Suprapubic skin (tissue), 4 donors: Measurements from ENCODE around the gene PLXND1. TPM values are rescaled to one million over a fixed set of nuclear protein-coding genes. Genes with fewer than 3 reads are reported as not detected.

Experiments
- DNase-seq, 2 donors: peaks; one replicate each; pipeline ENCODE4 v3.0.0-alpha.2; 2019; ENCODE audit warnings: low spot score in 2 of 2
- H3K27ac ChIP-seq: fragments of 200-600 bp; sonication (generic); one replicate; pipeline ENCODE4 v1.5.1; 2019
- H3K27me3 ChIP-seq: fragments of 200-600 bp; sonication (generic); one replicate; pipeline ENCODE4 v1.5.1; 2019
- H3K36me3 ChIP-seq: fragments of 200-600 bp; sonication (generic); one replicate; pipeline ENCODE4 v1.5.1; 2019
- H3K4me1 ChIP-seq: fragments of 200-600 bp; sonication (generic); one replicate; pipeline ENCODE4 v1.5.1; 2019
- H3K4me3 ChIP-seq: fragments of 200-600 bp; sonication (generic); one replicate; pipeline ENCODE4 v1.5.1; 2019; ENCODE audit warnings: mild to moderate bottlenecking
- H3K9me3 ChIP-seq: fragments of 200-600 bp; sonication (generic); one replicate; pipeline ENCODE4 v1.5.1; 2019
- EP300 ChIP-seq: sonication (generic); formaldehyde crosslinking; IDR thresholded peaks from one replicate; pipeline ENCODE4 v1.6.1; 2017; ENCODE audit warnings: antibody characterized with exemption
- POLR2A ChIP-seq, 2 donors: fragments of 450-650 bp; IDR thresholded peaks; one replicate each; pipeline ENCODE4 v1.6.1; 2017; ENCODE audit warnings: antibody characterized with exemption in 2 of 2, mild to moderate bottlenecking in 2 of 2, moderate library complexity in 2 of 2
- POLR2AphosphoS5 ChIP-seq, 3 donors: sonication (generic); formaldehyde crosslinking; IDR thresholded peaks; one replicate each; pipeline ENCODE4 v1.6.1; 2017; ENCODE audit warnings: antibody characterized with exemption in 3 of 3
- WGBS: methylation state at CpG from one replicate; pipeline ENCODE4 v1.1.5; 2018; 5-methylcytosine and 5-hydroxymethylcytosine counted together
- total RNA-seq, 4 donors: library from RNA; depleted of rRNA; stranded (reverse); fragments of >200 nt; gene quantifications; one replicate each; pipeline ENCODE4 v1.1.0, GENCODE V29; 2016
- TF ChIP-seq, protein P1 (sequence below), 2 donors: fragments of 200-600 bp in 1 of 2; fragments of 450-650 bp in 1 of 2; sonication (generic) in 1 of 2; IDR thresholded peaks; one replicate each; pipeline ENCODE4 v1.5.1; 2016 to 2019; ENCODE audit warnings: antibody characterized with exemption in 2 of 2, mild to moderate bottlenecking in 1 of 2, moderate library complexity in 1 of 2

The PLXND1 gene
- total RNA-seq, 4 donors from 2014 or later = 19.0 to 51.0 (median 30.8) TPM

DNA sequence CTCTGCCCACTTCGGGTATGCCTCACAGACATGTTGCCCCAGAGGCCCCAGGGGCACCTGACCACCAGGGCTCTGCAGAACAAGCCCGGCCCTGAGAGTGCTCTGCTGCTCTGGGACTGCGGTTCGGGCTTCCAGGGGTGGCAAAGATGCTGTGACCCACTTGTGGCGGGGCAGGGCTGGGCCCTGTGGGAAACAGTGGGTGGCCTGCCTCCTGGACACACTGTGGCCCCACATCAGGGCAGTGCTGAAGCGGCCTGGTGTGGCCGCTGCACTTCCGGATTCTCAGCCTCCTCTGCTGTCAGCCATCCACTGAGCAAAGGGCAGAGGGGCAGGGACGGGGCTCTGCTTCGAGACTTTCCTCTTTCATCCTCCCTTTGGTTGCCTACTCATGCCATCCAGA is 26.5 kb upstream of the PLXND1 start:
- H3K4me3 ChIP-seq = no peak overlapping the region
- no peaks in the 10 kb centered on the region for H3K9me3 ChIP-seq
- peaks cover 7% of the 10 kb centered on the region for H3K4me1 ChIP-seq
- WGBS = 86% methylated on average over 9 of the region's 10 CpGs
- TF ChIP-seq, protein P1, sequence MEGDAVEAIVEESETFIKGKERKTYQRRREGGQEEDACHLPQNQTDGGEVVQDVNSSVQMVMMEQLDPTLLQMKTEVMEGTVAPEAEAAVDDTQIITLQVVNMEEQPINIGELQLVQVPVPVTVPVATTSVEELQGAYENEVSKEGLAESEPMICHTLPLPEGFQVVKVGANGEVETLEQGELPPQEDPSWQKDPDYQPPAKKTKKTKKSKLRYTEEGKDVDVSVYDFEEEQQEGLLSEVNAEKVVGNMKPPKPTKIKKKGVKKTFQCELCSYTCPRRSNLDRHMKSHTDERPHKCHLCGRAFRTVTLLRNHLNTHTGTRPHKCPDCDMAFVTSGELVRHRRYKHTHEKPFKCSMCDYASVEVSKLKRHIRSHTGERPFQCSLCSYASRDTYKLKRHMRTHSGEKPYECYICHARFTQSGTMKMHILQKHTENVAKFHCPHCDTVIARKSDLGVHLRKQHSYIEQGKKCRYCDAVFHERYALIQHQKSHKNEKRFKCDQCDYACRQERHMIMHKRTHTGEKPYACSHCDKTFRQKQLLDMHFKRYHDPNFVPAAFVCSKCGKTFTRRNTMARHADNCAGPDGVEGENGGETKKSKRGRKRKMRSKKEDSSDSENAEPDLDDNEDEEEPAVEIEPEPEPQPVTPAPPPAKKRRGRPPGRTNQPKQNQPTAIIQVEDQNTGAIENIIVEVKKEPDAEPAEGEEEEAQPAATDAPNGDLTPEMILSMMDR (IDR thresholded peaks at IDR 0.05) = no peak
- no peak for TF ChIP-seq POLR2A (IDR thresholded peaks at IDR 0.05)
- TF ChIP-seq EP300 = no peak
- TF ChIP-seq POLR2AphosphoS5 (IDR thresholded peaks at IDR 0.05) = no peak
- no peaks in the 10 kb centered on the region for H3K36me3 ChIP-seq
- peak in 1 of 2 donors; percentile 73 for DNase-seq
- H3K27ac ChIP-seq = no peak overlapping the region
- H3K27me3 ChIP-seq = no peaks in the 10 kb centered on the region

DNA sequence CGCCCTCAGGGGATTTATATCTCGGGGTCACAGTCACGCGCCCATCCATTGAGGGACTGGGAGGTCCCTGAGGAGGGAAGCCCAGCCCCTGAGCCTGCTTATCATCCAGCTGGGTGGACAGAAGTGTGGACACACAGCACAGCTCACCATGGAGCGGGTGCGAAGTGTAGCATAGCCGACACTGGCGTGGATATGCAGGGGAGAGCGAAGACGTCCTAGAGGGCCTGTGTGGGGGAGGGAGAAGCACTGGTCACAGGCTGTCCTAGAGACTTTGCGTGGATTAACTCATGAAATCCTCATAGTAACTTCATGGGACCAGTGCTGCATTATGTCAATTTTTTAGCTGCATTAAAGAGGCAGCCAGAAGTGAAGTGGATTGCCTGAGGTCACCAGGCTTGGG is 26.1 kb upstream of the PLXND1 start:
- Histone ChIP-seq H3K36me3 (no peaks in the 10 kb centered on the region), H3K27ac (no peak overlapping the region), H3K27me3 (no peaks in the 10 kb centered on the region), H3K4me3 (no peak overlapping the region), H3K4me1 (peaks cover 11% of the 10 kb centered on the region), H3K9me3 (no peaks in the 10 kb centered on the region)
- WGBS = 95% methylated on average over 10 of the region's 11 CpGs
- TF ChIP-seq POLR2AphosphoS5 (IDR thresholded peaks at IDR 0.05) = no peak
- TF ChIP-seq, protein P1 (IDR thresholded peaks at IDR 0.05) = no peak
- no peak for TF ChIP-seq EP300
- no peak for TF ChIP-seq POLR2A (IDR thresholded peaks at IDR 0.05)
- no peak for DNase-seq

DNA sequence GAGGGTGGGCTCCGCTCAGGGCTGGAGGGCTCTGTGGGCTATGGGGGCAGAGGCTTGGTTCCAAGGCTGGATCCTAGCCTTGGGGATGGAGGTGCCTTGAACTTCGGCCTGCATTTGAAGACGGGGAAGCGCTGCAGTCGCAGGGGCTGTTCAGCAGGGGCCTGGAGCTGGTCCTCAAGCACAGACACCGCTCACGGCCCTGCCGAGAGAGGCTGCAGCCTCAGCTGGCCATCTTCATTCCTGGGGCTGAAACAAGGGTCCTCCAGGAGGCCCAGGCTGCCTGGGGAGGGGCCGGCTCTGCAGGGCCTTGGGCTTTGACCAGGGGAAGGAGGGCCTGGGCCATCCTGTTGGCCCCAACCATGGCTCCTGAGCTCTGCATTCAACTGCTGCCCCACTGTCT is 25.6 kb upstream of the PLXND1 start:
- TF ChIP-seq POLR2AphosphoS5 (IDR thresholded peaks at IDR 0.05) (no peak), EP300 (no peak), POLR2A (IDR thresholded peaks at IDR 0.05) (no peak)
- TF ChIP-seq, protein P1 (IDR thresholded peaks at IDR 0.05) = no peak
- no peaks in the 10 kb centered on the region for H3K9me3 ChIP-seq
- no peaks in the 10 kb centered on the region for H3K36me3 ChIP-seq
- WGBS = 89% methylated on average over 4 of the region's 9 CpGs
- H3K27me3 ChIP-seq = no peaks in the 10 kb centered on the region
- no peak for DNase-seq
- peaks cover 16% of the 10 kb centered on the region for H3K4me1 ChIP-seq
- no peak overlapping the region for H3K27ac ChIP-seq
- H3K4me3 ChIP-seq = no peak overlapping the region

DNA sequence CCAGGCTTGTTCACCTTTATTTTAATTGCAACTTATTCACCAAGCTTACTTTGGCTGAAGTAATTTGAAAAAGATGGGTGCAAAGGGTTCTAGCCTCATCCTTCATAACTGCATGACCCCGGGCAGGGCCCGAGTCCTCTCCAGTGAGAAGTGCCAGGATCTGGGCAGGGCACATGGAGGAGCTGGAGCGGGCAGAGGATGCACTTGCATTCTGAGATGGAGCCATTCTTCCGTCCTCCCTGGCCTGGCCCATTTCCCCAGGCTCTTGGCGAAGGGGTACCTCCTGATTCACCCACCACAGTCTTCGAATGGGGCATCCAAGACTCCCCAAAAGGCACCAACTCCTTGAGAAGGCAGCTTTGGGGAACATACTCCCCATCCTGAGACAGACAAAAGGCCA is 22.5 kb upstream of the PLXND1 start:
- TF ChIP-seq EP300 = no peak
- no peak for TF ChIP-seq POLR2AphosphoS5 (IDR thresholded peaks at IDR 0.05)
- TF ChIP-seq, protein P1 (IDR thresholded peaks at IDR 0.05) = no peak
- no peak for TF ChIP-seq POLR2A (IDR thresholded peaks at IDR 0.05)
- H3K27ac ChIP-seq = no peak overlapping the region
- no peaks in the 10 kb centered on the region for H3K36me3 ChIP-seq
- no peaks in the 10 kb centered on the region for H3K9me3 ChIP-seq
- peak in 1 of 2 donors; percentile 61 for DNase-seq
- peaks cover 45% of the 10 kb centered on the region for H3K4me1 ChIP-seq
- no peak overlapping the region for H3K4me3 ChIP-seq
- 72% methylated on average over 6 of the region's 6 CpGs for WGBS
- no peaks in the 10 kb centered on the region for H3K27me3 ChIP-seq

DNA sequence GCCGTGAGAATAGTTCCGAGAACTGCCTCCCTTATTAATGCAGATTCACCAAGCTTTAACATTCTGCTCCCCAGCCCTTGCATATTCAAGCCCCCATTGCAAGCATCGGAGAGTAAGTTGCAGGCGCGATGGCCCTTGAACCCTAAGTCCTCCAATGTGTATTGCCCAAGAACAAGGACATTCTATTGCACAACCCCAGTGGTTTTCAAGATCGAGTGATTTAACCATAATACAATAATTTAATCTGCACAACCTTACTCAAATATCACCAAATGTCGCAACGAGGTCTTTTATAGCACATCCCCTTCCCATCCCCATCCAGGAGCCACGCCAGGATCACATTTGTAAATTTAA is 21.7 kb upstream of the PLXND1 start:
- peaks cover 53% of the 10 kb centered on the region for H3K4me1 ChIP-seq
- WGBS = 21% methylated on average over 9 of the region's 9 CpGs

More for the DNA sequence above, 21.7 kb upstream of the PLXND1 start:
- Histone ChIP-seq H3K9me3 (no peaks in the 10 kb centered on the region), H3K36me3 (no peaks in the 10 kb centered on the region), H3K4me3 (peak overlapping the region; percentile 60), H3K27ac (peak overlapping the region; percentile 94), H3K27me3 (no peaks in the 10 kb centered on the region)
- DNase-seq = no peak
- no peak for TF ChIP-seq POLR2A (IDR thresholded peaks at IDR 0.05)
- TF ChIP-seq, protein P1 (IDR thresholded peaks at IDR 0.05) = no peak
